Measurements from ENCODE around the gene SMAP2.

SMAP2 gene

GRCh38 chr1:40421431-40422384 is 48.2 kb downstream of the SMAP2 start:
- no peak for DNase-seq (ENCODE audit: low read depth)

DNA sequence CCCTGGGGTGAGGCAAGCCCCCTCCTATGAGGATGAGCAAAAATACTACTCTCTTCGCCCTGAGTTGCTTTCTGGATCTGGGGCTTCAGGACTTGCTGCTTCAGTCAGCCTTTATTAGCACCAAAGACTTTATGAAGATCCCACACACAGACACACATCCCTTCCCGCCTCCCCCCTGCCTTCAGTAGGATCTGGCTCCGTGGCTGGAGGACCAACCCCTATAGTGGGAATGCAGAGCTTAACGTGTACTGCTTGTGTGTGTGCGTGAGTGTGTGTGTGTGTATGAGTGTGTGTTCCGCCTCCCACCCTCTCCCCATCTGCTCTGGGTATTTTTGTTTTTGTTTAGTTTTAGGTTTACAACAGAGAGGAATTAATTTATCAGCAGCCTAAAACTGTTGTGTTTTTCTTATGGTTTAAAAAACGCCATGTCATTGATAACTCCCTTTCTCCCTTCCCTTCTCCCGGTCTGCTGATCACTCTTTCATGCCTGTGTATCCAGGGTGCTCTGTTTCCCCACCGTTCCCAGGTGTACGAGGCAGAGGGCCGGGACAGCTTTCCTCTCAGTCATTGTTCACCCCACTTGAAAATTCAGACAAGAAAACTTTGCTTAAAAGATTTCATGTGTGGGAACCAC is 49.2 kb downstream of the SMAP2 start:
- no peak for DNase-seq (ENCODE audit: low read depth)

- no peak for DNase-seq (ENCODE audit: low read depth)
Measured at GRCh38 chr1:40423264-40423642, 49.7 kb downstream of the SMAP2 start.

DNA sequence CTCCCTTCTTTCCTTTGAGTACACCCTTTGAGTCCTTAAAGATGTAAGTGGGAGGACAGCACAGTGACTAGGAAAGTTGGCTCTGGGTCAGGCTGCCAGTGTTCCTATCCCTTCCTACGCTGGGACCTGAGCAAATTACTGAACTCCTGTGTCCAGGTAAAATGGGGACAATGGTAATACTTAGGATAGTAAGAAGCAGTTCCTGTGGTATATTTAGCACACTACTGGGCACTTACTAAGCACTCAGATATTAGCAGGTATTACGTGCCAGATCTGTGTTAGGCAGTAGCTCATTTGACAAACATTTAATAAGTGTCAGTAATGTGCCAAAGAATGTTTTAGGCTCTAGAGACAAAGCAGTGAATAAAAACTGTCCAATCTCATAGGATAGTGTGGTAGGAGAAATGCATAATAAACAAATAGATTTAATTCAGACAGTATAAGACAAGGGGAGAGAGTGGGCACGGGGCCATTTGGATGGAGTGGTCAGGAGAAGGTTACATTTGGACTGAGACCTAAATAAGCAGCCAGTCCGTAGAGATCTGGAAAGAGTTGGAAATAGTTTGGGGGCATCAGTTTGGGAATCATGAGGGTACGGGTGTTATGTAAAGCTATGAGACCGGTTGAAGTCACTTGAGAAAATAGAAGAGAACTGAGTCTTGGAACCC is 50.6 kb downstream of the SMAP2 start:
- DNase-seq (ENCODE audit: low read depth) = no peak

DNA sequence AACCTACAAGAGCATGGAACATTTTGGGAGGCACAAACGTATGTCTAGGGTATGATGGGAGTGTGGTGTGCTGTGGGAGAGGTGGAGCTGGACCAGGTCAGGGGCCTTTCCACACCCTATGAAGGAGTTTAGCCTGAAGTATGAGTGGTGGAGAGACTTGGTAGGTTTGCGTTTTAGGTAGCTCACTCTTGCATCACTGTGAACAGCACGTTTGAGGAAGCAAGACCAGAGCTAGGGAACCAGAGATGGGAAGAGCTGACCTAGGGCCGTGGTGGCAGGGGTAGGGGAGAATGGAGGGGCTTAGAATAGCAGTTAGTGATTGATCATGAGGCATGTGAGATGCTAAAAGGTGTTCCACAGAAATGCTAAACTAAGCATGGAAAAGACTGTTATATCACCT is 51.7 kb downstream of the SMAP2 start:
- DNase-seq (ENCODE audit: low read depth) = no peak

DNA sequence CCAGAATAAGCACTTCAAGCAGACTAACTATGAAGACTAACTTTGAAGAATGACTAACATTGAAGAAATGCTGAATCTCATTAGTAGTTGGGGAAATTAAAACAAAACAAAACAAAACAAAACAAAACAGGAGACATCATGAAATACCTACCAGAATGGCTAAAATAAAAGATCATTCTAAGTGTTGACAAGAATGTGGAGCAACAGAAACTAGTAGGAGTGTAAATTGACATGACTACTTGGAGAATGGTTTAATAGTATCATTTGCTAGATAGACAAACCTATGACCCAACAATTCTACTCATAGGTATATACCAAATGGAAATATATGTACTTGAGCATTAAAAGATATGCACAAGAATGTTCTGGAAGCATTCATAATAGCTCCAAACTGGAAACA is 57.9 kb downstream of the SMAP2 start:
- DNase-seq (ENCODE audit: low read depth) = no peak

- no peak for DNase-seq (ENCODE audit: low read depth)
Measured at GRCh38 chr1:40432644-40433390, 59.3 kb downstream of the SMAP2 start.

- no peak for DNase-seq (ENCODE audit: low read depth)
Measured at GRCh38 chr1:40435471-40435870, 61.9 kb downstream of the SMAP2 start.

DNA sequence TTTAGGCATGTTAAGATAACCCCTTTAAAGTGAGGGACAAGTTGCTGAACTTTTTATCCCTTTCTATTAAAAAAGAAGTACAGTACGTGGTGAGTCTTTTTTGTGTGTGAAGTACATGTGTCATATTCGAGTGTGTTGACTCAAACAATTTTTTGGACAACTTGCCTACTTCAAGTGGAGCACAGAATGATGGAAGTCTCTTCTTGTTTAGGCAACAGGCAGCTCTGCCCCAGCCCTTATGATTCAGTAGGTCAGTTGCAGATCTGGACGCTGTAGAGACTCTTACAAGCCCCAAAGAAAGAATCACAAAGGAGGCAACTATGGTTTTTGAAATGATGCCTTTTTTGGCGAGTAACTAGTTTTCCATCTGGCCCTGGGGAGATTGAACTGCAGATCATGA is 62.3 kb downstream of the SMAP2 start:
- DNase-seq (ENCODE audit: low read depth) = no peak

DNA sequence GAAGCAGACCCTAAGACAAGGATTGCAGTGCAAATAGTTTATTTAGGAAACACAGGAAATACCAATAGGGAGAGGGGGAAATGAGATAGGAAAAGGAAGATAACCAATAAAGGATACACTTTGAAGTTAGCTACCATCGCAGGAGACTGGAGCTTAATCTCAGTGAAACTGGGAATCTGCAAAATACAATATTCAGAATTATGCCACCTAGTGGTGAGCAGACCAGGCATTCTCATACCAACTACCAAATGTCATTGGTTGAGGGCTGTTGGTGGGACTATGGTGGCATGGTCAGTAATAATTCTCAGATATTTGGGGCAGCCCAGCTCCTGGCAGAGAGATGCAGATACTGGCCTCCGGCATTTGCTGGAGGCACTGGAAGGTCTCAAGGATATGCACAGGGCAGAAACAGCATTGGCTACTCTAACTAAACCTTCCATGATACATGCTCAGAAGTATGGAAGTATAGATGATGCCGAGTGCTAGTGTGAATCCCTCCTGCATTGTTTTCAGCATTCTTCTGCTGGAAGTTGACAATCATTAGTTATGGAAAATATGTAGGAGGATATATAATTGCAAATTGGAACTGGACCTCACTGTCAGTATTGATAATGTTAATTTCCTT is 65.0 kb downstream of the SMAP2 start:
- DNase-seq (ENCODE audit: low read depth) = peak; percentile 13

- DNase-seq (ENCODE audit: low read depth) = no peak
Measured at GRCh38 chr1:40439247-40439646, 65.7 kb downstream of the SMAP2 start.

DNA sequence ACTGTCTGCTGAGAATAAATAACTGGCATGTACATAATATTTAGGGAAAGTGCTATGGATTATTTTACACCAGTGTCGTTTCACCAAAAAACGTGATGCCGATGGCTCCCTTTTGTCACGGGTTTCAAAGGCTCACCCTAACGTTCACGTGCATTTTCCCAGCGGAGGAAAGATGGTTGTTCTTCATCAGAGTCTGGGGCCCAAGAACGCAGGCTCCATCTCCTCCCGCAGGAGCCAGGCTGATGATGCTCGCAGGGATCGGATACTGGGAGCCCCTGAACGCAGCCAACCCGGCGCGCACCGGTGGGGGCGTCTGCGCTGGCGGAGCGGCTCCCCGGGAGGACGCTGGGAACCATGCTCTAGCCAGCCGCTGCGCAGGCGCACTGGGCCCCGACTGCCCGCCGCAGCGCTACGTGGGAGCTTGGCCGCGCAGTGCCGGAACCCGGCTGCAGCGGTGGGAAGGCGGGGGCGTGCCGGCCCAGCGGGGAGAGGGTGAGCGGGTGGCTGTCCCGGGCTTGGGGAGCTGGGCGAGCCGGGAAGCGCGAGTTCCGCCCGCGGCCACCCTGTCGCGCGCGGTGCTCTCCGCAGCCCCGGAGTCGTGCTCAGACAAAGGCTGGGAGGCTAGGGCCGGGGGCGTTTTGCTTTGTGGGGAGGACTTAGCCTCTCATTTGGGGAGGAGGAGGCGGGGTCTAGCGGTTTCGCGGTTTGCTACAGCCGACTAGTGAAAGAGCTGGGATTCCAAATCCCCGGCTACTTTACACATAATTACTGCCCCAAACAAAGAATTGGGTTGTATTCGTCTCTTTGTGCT is 76.4 kb downstream of the SMAP2 start, which contains the start of gene ZFP69B:
Gene ZFP69B, plus strand, starts transcription at position 793 of the 811 bp plus-strand sequence. CDS start 486 bp downstream, outside the sequence.
- peak; percentile 88 for DNase-seq (ENCODE audit: low read depth)

DNA sequence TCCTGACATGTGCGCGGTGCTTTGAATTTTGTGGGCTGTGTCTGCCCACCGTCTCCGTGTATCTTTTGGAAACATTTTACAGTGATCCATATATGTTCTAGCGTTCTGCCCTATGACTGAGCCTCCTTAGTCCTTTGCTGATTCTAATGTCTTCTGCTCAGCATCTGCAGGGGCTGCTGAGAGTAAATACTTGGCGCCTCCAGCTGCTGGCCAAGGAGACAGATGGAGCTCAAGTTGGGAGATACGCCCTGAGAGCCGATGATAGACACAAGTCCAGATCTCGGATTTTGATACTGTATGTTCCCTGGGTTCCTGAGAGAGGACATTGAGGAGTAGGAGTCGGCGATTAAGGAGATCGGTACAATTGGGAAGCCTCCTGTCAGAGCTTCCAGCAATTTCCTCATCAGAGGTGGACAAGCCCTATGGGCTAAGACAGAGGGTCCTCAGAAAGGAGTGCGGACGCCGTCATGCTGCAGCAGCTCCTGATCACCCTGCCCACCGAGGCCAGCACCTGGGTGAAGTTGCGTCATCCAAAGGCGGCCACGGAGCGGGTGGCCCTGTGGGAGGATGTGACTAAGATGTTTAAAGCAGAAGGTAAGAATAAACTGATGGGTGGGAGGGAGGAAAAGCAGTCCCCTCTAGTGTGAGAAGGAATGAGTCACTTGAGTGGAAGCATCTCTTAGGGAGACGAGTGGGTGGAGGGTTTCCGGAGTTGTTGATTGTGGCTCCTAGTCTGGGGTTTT is 77.1 kb downstream of the SMAP2 start:
- DNase-seq (ENCODE audit: low read depth) = no peak

DNA sequence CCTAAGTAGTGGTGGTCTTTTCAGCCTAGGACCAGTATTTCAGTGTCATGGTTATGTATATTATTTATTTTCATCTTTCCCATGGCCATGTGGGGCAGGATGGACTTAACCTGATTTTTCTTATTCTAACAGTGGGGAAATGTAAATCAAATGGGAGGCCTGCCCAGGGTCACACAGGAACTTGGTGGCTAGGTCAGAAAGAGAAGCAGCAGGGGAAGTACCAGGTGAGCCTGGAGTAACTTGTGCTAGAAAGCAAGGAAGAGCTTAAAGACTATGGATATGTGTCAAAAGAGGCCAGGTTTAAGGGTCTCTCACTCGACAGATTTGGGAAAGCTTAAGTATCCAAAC is 77.7 kb downstream of the SMAP2 start:
- DNase-seq (ENCODE audit: low read depth) = no peak

DNA sequence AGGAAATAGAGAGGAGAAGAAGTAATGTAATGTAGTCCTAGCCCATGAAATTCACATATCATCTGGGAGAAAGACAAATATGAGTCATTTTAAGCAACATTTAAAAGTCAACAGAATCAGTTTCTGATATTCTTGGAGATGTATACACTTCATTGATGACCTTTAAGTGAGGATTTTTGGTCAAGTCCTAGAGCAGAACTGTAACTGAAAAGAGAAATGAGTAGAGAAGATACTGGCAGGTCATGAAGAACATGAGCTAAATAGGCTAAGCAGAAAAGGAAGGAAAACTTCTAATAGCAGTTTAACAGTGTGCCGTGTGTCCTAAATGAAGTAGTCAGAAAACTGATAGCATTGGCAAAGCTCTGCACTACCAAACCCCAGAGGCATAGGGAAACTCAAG is 81.3 kb downstream of the SMAP2 start:
- DNase-seq (ENCODE audit: low read depth) = no peak

GRCh38 chr1:40462956-40463590 is 89.5 kb downstream of the SMAP2 start:
- DNase-seq (ENCODE audit: low read depth) = no peak

- no peak for DNase-seq (ENCODE audit: low read depth)
Measured at GRCh38 chr1:40469327-40469726, 95.8 kb downstream of the SMAP2 start.
